NCI-H1417 (cell line): ENCODE results near the gene ZNF862.

Experiments used
- DNase-seq, 3 experiments: peaks; one replicate each; lab custom pipeline; 2025; lab: John Stamatoyannopoulos, UW

The ZNF862 gene

DNA sequence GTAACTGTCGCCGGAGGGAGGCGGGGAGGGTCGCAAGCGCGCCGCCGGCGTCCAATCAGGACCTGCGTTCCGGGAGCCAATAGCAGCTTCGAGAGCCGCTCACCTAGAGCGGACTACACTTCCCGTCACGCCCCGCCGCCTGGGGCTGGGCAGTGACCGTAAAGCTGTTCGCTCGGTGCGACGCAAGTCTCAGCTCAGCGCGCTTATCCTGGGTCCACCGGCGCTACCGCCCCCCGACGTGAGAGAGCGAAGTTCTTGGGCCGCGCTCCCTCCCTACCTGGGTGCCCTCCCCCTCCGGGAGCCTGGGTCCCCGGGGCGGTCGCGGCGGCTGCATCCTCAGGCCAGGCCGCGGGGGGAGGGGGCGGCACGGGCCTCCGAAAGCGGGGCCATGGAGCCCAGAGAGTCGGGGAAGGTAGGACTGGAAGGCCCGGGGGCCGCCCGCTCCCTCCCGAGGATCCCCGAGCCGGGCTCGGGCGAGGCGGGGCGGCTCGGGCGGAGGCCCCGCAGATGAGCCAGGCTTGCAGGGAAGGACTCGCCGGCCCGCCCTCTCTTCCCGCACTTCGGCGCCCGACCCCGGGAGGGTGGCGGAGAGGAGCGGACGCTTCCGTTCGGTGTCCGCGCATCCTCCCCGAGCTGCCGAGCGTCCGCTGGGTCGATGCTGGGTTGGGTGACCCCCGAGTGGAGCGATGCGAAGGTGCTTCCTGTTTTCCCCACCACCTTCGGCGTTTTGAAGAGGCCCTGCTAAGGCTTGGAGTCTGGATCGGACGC, at the start of gene ZNF862:
ZNF862 (plus strand) TSS at position 152 of the 768 bp plus-strand sequence; CDS start at position 389, 237 bp downstream.
- peak; percentile 99 to 100 (median 99) for DNase-seq

GRCh38 chr7:149789101-149789500, 49.1 kb upstream of the ZNF862 start:
- no peak for DNase-seq

DNA sequence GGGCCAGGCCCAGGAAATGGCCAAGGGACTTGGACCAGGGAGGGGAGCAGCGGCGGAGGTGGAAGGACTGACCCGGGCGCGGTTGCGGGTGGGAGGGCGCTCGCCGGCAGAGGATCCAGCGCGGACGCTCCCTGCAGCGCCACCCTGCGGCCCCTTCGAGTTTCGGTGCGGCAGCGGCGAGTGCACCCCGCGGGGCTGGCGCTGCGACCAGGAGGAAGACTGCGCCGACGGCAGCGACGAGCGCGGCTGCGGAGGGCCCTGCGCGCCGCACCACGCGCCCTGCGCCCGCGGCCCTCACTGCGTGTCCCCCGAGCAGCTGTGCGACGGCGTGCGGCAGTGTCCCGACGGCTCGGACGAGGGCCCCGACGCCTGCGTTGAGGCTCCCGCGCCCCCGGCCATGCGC, 48.0 kb upstream of the ZNF862 start:
- DNase-seq = no peak

GRCh38 chr7:149790754-149791360, 47.3 kb upstream of the ZNF862 start:
- DNase-seq = no peak

DNA sequence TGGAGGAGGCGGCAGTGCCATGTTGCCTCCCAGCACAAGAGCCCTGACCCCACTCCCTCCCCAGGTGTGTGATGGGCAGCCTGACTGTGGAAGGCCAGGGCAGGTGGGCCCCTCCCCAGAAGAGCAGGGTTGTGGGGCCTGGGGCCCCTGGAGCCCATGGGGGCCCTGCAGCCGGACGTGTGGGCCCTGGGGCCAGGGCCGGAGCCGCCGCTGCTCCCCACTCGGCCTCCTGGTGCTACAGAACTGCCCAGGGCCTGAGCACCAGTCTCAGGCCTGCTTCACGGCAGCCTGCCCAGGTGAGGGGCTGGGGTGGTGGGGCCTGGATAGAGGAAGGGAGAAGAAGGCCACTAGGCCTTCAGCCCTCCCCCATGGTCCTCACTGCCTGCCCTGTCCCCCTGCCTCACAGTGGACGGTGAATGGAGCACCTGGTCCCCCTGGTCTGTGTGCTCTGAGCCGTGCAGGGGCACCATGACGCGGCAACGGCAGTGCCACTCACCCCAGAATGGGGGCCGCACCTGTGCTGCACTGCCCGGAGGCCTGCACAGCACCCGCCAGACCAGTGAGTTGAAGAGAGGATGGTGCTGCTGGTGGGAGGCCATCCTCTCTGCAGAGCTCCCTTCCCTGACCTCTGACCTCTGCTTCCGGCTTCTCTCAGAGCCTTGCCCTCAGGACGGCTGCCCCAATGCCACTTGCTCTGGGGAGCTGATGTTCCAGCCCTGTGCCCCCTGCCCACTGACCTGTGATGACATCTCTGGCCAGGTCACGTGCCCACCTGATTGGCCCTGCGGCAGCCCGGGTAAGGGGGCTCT, 46.6 kb upstream of the ZNF862 start:
- DNase-seq = no peak

GRCh38 chr7:149792220-149792595, 46.0 kb upstream of the ZNF862 start:
- no peak for DNase-seq

DNA sequence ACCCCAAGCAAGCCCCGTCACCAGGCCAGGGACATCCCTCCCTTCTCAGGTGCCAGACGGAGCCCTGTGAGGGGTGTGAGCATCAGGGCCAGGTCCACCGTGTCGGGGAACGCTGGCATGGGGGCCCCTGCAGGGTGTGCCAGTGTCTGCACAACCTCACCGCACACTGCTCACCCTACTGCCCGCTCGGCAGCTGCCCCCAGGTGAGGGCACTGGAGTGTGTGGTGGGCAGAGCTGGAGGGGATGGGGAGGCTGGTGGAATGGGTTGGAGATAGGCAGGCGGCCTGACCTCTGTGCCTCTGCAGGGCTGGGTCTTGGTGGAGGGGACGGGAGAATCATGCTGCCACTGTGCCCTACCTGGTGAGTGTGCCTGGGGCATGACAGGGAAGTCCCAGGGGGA, 44.9 kb upstream of the ZNF862 start:
- no peak for DNase-seq

GRCh38 chr7:149794661-149795060, 43.5 kb upstream of the ZNF862 start:
- no peak for DNase-seq

- no peak for DNase-seq
Measured at GRCh38 chr7:149795126-149795525, 43.0 kb upstream of the ZNF862 start.

DNA sequence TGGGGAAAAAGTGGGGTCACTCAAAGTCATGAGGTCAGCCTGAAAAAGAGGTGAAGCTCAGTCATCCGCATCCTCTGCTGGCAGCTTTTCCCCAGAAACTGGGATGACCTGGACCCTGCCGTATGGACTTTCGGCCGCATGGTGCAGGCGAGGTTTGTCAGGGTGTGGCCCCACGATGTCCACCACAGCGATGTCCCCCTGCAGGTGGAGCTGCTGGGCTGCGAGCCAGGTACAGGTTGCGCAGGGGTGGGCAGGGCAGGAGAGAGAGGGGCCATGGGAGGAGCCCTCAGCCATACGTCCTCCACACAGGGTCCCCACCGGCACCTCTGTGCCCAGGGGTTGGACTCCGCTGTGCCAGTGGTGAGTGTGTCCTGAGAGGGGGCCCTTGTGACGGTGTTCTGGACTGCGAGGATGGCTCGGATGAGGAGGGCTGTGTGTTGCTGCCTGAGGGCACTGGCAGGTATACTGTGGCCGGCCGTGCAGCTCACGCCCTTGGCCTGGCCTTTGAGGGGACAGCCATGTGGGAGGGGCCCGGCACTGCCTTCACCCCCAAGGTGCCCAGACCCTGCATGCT, 41.8 kb upstream of the ZNF862 start:
- no peak for DNase-seq

GRCh38 chr7:149797771-149798170, 40.4 kb upstream of the ZNF862 start:
- no peak for DNase-seq

DNA sequence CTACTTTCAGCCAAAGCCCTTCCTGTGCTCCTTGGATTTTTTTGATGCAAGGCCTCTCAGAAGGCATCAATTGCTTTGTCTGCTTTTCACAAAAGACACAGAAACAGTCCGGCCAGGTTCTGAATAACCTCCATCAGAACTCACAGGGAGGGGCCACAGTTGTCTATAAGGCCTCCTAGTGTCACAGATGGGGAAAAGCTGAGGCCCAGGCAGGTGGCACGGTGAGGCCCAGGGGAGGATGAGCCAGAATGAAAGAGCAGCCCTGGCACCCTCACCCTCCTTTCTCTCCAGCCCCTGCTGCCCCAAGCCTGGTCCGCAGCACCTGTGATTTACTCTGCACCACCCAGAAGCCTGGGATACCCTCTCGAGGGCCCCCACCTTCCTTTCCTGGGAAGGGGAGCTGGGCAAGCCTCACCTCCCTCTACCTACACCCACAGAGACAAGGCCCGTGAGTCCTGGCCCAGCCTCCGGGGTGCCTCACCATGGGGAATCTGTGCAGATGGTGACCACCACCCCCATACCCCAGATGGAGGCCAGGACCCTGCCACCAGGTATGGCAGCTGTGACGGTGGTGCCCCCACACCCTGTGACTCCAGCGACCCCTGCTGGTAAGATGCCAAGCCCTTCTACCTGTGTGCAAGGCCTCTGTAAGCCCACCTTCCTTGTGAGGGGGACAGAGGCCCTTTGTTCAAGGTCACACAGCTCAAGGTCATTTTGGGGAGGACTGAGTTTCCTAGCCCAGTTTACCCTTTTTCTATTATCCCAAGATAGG, 38.6 kb upstream of the ZNF862 start:
- DNase-seq = peak; percentile 24 to 51 (median 31)

DNA sequence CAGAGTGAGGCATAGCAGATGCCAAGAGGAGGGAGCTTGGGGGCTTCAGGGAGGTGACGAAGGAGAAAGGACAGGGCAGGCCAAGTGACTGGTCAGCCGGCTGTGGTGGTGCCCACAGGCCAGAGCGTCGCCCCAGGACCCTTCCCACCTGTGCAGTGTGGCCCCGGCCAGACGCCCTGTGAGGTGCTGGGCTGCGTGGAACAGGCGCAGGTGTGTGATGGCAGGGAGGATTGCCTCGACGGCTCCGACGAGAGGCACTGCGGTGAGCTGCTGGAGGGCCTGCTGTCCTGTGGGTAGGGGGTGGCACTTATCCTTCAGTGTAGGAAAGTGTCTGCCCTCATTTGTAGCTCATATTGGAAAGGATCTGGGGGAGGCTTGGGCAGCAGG, 38.0 kb upstream of the ZNF862 start:
- DNase-seq = no peak

DNA sequence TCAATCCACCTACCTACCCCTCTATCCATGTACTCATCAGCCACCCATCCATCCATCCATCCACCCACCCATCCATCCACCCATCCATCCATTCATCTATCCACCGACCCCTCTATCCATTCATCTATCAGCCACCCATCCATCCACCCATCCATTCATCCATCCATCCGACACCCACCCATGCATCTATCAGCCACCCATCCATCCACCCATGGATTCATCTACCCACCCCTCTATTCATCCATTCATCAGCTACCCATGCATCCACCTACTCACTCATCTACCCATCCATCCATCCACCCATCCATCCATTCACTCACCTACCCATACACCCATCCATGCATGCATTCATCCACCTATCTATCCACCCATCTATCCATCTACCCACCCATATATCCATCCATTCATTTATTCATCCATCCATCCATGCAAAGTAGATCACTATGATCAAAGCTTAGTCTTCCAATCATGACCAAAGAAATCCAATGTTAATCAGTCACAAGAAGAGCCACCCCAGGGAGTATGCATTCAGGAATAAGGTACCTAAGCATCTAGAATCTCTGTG, 37.1 kb upstream of the ZNF862 start:
- DNase-seq = no peak

DNA sequence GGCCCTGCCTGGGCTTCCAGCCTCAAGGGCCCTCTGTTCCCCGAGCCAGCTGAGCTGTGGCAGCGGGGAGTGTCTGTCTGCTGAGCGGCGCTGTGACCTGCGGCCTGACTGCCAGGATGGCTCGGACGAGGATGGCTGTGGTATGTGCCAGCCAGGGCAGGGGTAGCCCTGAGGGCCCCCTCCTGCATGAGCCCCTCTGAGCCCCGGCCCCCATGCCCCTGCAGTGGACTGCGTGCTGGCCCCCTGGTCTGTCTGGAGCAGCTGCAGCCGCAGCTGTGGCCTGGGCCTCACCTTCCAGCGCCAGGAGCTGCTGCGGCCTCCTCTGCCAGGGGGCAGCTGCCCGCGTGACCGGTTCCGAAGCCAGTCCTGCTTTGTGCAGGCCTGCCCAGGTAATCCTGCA, 36.4 kb upstream of the ZNF862 start:
- DNase-seq = no peak

DNA sequence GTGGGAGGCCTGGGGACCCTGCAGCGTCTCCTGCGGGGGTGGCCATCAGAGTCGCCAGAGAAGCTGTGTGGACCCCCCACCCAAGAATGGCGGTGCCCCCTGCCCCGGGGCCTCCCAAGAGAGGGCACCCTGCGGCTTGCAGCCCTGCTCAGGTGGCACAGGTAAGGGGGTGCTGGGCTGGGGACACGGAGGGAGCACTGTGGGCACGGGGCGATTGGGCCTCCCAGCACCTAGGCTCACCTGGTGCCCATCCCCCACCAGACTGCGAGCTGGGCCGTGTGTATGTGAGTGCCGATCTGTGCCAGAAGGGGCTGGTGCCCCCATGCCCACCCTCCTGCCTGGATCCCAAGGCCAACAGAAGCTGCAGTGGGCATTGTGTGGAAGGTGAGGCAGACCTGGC, 35.2 kb upstream of the ZNF862 start:
- DNase-seq = no peak

DNA sequence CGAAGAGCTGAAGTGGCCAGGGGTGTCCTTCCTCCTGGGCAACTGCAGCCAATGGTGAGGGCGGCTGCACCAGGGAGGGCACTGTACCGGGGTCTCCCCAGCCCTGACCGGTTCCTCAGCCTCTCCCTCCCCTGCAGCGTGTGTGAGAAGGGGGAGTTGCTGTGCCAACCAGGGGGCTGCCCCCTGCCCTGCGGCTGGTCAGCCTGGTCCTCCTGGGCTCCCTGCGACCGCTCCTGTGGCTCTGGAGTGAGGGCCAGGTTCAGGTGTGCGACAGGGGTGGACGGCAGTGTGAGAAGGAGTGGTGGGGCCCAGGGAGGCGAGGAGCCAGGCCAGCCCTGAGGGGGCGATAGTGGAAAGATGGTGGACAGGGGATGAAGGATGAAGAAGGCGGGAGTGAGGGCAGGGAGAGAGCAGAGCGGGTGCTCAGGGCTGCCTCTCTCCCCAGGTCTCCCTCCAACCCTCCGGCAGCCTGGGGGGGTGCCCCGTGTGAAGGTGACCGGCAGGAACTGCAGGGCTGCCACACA, 34.6 kb upstream of the ZNF862 start:
- no peak for DNase-seq

GRCh38 chr7:149804106-149804505, 34.1 kb upstream of the ZNF862 start:
- DNase-seq = no peak

DNA sequence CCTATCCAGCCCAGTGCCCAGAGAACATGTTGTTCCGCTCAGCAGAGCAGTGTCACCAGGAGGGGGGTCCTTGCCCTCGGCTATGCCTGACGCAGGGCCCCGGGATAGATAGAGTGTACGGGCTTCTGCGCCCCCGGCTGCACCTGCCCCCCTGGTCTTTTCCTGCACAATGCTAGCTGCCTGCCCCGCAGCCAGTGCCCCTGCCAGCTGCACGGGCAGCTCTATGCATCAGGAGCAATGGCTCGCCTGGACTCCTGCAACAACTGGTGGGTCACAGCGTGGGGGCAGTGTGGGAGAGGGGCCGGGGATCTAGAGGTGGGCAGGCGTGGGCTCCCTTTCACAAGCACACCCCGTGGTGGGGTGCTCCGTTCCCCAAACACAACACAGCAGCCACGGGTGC, 31.4 kb upstream of the ZNF862 start:
- no peak for DNase-seq

- no peak for DNase-seq
Measured at GRCh38 chr7:149808311-149808710, 29.9 kb upstream of the ZNF862 start.

DNA sequence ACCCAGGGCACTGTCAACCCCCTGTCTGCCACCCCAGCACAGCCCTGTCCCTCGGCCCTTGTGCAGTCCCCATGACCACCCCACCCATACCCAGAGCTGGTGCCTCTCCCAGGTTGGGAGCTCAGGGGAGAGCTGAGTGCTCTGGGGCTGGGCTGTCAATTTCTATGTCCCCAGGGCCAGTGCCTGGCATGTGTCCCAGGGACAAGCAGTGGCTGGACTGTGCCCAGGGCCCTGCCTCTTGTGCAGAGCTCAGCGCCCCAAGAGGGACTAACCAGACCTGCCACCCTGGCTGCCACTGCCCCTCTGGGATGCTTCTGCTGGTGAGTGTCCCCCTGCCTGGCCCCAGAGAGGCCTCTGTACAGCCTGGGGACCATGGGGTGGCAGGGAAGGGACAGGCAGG, 29.0 kb upstream of the ZNF862 start:
- no peak for DNase-seq
